GM21515 (cell line): Measurements from ENCODE around the gene CACNA2D3.

Source experiments
- ATAC-seq: cut with Tn5 transposase; IDR thresholded peaks from one replicate; pipeline ENCODE4 v1.9.1; 2021; ENCODE audit not compliant: unreplicated experiment

The CACNA2D3 gene

DNA sequence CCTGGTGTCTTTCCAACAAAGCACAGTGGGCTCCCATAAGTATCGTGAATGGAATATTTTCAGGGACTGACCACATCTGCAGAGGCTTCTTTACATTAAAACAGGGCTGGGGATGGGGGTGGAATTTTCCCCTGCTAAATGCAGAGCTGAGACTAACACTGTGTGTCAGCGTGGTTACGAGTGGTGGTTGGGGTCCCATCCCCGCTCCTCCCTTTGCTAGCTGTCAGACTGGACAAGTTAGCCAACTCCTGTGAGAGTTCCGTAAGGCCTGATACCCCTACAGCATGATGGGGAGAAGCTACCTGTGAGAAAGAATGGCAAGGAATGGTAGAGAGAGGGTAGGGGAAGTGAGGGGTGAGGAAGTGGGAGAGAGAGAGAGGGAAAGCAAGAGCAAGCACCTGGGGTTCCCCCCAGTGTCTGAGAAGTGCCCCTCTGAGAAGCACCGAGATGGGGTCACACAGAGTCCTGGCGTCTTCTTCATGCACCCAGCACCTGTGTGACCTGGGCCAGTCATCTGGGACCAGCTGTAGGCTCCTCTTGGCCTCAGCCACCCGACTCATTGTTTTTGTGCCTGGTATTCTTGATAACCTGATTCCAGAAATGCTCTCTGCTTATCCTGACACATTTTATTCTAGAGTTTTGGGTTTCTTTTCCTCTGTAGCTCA is 395.8 kb downstream of the CACNA2D3 start:
- ATAC-seq: no peak

DNA sequence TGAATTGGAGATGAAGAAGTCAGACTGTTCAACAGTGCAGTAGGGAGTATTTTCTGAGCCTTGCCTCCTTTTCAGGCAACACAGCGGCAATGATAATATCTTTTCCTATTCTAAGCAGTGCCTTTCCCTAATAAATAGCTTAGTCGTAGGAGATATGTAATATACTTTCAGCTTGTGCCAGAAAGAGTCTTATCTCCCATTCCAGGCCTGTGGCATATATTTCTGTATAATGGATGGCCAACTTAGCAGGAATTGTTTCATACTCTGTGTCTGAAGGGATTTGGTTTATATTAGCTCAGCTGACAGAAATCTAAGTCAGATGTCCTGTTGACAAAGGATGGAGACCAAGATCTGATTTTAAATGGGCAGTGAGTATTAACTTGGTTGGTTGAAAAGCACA is 397.1 kb downstream of the CACNA2D3 start:
- ATAC-seq: no peak

DNA sequence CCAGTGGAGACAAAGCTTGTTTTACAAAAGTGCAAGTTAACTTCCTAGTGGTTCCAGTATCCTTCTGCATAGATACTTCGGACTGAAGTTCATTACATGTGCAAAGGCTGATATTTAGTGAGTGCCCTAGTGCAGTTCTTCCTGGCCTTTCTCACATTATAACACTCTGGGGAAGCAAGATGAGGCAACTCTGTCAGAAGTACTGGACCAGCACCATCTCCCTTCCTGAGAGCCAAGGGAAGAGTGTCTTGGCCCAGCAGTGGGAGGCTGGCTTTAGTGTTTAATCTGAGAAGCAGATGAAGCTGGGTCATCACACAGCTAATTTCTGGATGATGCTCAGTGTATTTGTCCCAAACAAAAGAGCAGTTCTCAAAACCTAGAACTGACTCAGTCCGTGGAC is 397.7 kb downstream of the CACNA2D3 start:
- ATAC-seq: no peak

DNA sequence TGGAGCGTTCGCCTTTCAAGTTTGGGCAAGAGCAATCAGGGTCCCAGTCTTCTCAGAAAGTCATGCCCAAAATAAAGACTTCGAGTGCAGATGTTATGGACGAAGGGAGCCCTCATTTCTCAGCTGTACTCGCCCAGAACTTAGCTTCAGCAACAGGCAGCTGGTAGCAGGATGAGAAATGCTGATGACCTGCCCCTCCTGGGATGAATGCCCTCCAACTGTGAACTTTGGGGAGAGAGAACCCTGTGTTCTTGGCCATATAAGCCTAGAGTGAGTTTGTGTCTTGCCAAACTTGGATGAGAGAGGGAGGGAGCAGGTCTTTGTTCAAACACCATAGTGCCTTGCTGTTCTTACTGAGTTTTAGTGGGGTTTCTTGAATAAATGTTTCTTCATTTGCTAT is 405.2 kb downstream of the CACNA2D3 start:
- ATAC-seq: no peak

DNA sequence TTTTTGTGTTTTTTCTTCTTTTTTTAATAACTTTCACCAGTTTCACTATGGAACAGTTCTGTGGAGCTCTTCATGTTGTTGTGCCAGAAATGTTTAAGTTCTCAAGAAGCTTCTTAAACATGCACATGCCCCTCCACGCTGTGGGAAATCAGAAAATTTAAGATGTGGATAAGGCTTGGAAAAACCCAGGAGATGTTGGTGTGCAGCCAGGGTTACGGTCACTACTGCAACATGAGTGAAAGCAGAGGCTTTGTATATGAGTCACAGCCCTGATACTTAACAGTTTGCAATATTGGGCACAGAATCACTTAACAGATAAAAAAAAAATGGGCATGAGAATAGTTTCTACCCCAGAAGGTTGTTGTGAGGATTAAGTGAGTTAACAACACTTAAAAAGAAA is 405.6 kb downstream of the CACNA2D3 start:
- ATAC-seq: no peak

DNA sequence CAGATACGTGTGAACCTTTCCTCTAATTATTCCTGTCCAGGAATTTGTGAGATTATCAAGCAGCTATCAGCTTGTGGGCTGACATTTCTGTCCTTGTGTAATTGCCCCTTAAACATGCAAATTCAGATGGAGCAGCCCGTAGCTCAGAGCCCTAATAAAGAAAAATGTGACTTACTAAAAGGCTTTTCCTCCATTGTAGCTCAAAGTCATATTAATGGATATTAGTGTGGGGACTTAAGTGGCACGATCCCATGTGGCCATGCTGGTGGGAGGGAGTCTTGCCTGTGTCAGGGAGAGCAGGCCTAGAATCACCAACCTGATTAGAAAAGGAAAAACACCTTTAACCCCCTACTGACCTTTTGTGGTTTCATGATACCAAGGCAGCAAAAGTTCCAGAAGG is 406.3 kb downstream of the CACNA2D3 start:
- ATAC-seq: no peak

DNA sequence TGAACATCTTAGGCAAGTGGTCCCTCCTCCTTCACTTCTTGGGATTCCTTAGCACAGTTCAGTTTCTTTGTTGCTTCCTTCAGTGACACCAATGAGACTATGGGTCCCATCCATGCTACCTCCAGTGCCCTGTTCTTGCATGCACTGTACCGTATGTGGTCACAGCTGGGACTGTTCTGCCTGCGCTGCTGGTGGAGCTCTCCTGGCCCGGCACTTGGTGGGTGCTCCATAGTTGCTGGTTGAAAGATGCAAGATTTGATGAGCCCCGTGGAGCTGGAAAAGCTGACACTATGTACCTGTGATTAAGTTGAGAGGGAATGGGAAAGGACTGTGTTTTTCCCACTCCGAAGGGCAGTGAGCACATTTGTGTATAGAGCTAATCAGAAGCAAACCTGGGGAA is 407.7 kb downstream of the CACNA2D3 start:
- no peak for ATAC-seq

DNA sequence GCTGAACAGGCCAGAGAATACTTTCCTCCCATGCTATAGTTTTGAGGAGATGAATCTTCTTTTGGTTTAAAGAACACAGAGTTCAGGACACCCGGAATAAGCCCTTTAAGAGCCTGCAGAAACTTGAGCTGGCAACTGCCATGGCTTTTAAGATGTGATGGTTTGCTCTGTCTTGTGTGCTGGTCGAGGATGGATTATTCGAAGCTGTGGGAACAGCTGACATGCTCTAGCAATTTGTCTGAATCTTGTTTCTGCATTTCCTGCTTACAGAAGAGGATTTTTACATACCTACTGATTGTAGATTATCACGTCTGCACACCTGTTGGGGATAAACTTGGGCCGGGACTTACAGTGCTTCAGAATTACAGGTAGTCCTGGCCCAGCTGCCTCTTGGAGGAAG is 408.6 kb downstream of the CACNA2D3 start:
- no peak for ATAC-seq

DNA sequence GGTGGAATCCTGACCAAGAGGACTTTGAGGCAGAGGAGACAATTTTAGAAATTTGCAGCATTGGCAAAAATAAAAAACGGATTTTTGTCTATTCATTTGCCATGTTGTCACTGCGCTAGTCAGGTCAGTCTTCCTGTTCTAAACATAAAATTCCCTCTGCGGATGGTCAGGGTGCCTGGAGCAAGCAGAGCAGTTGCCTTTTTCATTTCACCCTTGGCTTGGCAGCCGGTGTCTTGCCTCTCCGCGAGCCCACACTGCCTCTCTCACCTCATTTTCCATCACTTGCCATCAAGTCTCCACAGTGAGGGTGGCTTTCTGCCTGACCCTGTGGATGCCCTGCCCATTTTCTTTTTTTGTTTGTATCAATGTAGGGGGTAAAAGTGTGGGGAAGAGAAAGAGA is 409.4 kb downstream of the CACNA2D3 start:
- ATAC-seq: no peak

DNA sequence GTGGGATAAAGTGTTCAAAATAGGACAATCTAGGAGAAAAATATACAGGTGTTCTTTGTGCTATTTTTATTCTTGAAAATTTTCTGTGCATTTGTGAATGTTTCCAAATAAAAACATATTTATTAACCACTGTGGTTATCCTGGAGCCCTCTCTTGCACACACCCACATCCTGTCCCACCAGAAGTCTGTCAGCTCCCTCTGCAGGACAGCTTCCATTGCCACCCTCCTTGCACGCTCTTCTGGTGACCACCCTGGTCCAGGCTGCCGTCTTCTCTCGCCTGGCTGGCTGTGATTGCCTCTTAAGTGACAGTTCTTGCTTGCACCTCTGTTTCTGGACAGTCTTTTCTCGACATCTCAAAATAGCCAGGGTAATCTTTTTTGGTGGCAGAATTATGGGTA is 411.5 kb downstream of the CACNA2D3 start:
- no peak for ATAC-seq

DNA sequence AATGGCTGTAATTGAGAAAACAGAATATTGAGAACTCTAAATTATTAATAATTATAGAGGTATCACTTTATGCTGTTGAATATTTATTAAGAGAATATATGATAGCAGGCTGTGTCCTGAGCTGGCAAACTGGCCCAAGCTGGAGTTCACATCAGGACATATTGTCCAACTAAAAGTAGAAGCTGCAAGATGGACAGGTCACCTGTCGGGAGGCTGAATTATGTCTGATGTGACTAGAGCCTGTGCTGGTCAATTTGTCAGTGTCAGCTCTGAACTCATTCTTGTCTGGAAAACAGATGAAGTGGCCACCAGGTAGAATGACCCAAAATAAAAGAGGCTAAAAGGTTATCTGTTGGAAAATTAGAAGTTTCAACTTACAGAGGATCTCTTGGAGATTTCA is 413.3 kb downstream of the CACNA2D3 start:
- no peak for ATAC-seq

DNA sequence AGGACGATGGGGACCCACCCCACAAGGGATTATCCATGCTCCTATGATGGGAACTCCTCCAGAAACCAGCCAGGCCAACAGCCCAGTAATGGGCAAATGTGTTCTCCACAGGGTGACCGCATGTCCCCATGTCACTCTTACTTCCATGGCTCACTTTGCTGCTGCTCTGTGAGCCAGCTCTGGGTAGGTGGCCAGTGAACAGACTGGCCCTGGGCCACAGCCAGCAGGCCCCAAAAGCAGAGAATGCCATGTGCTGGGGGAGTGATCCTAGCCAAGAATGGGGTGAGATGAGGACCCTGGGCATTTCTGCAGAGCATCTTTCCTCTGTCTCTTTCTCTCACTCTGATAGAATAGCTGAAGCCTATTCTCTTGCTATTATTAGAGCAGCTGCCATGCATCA is 414.1 kb downstream of the CACNA2D3 start:
- no peak for ATAC-seq

DNA sequence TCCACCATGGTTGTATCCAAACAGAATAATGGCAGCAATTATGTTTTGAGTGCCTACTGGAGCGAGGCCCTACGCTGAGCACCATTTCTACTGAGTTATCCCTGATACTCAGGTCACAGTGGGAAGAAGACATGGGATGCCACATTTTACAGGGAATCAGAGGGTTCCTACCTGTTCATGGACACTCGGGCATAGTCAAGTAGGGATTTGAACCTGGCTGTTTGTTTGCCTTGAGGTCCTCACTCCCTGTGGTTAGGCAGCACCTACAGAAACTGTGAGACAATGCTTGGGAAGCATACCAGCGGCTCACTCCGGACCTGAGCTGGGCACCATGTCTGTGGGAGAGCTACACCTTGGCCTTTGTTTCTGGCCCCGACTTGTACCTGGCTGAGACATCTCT is 415.2 kb downstream of the CACNA2D3 start:
- no peak for ATAC-seq

DNA sequence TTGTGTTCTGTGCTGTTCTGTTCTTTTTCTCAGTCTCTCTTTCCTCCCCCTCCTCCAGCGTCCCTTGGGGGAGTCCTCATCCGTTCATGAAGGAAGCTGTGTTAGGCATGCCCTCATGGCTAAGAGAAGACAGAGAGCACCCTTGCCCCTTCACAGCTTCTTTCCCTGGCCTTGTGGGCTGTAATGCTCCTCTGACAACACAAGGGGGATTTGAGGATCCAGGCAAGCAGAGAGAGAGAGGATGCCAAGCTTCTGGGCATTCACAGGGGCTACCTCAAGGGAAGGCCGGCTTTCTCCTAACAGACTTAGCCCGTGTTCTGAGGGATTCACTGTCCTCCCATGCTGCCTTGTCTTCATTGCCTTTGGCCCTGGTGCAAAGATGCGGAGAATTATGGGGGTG is 416.0 kb downstream of the CACNA2D3 start:
- ATAC-seq: no peak

DNA sequence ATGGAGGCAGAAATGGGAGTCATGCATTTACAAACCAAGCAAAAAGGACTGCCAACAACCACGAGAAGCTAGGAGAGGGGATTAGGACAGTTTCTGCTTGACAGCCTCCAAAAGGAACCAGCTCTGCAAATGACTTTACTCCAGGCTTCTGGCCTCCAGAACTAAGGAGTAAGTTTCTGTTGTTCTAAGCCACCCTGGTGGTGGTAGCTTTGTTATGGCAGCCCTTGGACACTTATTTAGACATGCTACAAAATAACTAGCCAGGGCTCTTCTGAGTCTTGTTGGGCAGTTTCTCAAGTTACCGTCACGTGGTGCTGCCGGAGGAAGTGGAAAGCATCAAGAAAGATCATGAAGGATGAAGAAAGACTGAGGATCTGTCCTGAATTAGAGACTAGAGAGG is 419.0 kb downstream of the CACNA2D3 start:
- no peak for ATAC-seq

DNA sequence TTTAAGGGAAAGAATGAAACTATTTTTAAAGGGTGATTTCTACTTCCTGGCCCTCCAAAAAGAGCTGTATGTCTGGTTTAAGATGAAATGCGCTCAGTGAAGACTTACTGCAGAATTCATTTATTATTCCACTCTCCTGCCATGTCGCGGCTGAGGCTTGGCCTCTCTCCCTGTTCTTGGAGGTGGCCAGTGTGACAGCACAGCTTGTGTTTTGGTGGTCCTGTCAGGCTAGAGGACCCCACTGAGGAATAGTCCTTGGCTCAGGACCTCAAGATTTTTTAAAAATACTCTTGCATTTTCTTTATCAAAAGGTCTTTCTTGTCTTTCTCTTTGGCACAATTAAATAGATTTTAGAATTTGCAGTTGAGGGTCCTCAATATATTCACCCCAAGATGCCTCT is 421.1 kb downstream of the CACNA2D3 start:
- ATAC-seq: no peak

DNA sequence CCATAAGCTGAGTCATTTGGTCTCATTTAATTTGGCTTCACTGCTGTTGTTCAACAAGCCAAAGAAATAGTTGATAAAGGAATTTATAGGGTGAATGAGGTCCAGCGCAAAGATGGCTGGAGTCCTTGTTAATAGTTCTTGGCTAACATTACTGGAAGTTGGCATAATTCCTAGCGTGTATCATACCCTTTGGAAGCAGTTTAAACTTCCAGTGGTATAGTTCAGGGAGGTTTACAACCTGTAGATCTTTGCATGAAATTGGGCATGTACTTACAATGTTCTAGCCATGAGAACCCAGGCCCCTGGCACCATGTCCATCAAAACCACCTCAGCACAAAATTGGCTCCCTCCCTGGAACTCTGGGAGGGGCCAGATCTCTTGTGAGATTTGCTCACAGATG is 424.7 kb downstream of the CACNA2D3 start:
- no peak for ATAC-seq

DNA sequence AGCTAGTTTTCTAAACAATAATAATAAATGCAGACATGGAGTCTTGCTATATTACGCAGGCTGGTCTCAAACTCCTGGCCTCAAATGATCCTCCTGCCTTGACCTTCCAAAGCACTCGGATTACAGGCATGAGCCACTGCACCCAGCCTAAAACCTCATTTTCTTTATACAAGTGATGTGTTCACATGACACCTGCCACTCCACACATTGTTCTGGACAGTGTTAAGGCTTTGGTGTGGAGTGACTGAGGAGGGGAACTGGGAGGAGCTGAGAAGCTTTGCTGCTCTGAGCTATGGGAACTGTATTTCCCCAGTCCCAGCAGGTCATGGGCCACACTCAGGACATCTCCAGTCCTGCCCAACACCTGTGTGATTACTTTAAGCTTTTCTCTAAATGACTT is 425.5 kb downstream of the CACNA2D3 start:
- no peak for ATAC-seq

DNA sequence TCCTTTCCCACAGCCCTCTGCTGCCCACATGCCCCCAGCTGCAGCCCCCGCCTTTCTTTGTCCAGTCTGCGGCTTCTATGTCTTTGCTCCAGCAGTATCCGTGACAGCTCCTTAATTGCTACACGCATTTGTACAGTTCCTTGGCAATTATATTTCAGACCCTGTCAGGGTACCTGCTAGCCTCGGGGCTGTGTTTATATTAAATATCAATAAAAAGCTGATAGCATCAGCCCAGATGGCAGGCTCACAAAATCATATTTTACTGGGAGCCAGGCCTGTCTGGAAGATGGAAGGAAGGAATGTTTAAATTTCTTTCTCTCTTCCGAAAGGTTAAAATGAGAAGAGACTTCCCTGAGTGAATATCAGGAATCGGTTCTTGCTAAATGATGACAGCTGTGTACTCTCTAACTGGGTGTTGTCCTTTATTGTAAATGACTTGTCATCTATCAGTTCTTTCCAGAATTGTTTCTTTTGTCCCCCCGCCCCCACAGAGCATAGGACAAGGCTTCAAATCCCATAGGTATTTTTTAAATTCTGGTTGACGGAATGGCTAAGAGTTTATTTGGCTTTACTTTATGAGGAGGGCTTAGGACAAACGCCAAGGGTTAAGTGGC is 427.4 kb downstream of the CACNA2D3 start:
- no peak for ATAC-seq

DNA sequence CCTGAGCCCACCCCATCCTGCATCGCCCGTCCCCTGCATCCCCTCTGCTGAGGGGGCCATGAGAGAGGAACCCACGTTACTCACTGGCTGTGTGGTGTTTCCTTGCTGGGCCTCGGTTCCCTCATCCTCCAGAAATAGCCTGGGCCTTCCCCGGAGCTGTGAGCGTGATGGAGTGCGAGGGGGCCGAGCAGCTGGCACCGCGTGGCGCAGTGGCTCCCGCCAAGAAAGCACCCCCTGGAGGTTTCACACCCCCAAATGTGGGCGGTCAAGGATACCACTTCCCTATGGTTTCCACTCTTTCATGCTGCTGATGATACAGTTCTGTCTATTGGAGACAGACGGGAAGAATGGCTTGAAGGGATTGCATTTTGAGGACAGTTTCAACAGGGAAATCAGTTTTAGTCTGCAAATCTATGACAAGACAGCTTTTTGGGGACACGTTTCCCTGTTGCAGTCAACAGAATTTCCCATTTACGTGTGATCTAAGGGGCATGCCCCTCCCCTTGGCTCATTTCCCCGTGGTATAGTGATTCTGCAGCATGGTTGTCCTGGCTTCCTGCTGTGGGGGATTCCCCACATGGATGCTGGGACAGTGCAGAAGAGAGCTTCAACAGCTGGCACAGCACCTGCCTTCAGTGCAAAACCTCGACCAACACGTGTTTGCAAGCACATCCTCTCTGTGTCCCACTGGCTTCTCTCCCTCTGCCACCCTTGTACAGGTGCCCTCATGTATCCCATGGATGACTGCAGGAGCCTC is 428.0 kb downstream of the CACNA2D3 start:
- ATAC-seq: no peak

DNA sequence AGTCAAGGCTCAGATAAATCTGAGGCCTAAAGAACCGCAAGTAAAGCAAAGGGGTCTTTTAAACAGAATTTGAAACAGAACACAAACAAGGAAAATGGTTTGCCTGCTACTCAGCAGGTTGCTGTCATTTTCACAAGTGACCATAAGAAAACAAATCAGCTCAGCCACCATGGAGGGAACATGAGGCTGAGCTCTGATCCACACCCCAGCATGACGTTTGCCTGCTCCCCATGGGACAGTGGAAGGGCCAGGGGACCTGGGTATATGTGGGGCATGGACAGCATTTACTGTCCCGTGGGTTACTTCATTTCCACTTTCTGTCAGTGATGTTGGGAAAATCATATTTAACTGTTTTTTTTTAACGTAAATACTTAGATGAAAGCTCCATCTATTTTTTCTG is 434.3 kb downstream of the CACNA2D3 start:
- ATAC-seq: no peak
